Kidney epithelial cell (primary cell): Measurements from ENCODE around the gene FANCL. TPM values are rescaled to one million over a fixed set of nuclear protein-coding genes. Genes with fewer than 3 reads are reported as not detected.
A peak's percentile ranks its signal among the peaks of the same experiment; 100 is the strongest.
"Not testable (repeated sequence)": the region's sequence is repeated elsewhere in the genome, so short reads cannot be mapped to it uniquely, and the experiment has no call there.

Experiments
- DNase-seq: peaks from one replicate; pipeline ENCODE4 v3.0.0-alpha.2; 2010; ENCODE audit warnings: low read depth
- H3K27me3 ChIP-seq: 2 replicates; pipeline ENCODE4 v1.6.0; 2011; ENCODE audit warnings: low read length; ENCODE audit not compliant: control insufficient read depth, insufficient read depth
- H3K36me3 ChIP-seq: 2 replicates; pipeline ENCODE4 v1.5.1; 2011; ENCODE audit warnings: low read length; ENCODE audit not compliant: control insufficient read depth, insufficient read depth
- H3K4me3 ChIP-seq: 2 replicates; pipeline ENCODE4 v1.5.1; 2011; ENCODE audit warnings: low read depth, mild to moderate bottlenecking, control low read depth, low read length
- total RNA-seq: library from RNA; depleted of rRNA; stranded (reverse); fragments of >200 nt; gene quantifications from 2 replicates; pipeline ENCODE4 v1.2.3, GENCODE V29; 2015
- TF ChIP-seq, protein P1 (sequence below): IDR thresholded peaks from 2 replicates; pipeline ENCODE4 v1.5.1; 2011; ENCODE audit warnings: mild to moderate bottlenecking, moderate library complexity, low read length, control low read depth, inconsistent platforms; ENCODE audit not compliant: insufficient read depth, poor library complexity, severe bottlenecking

The FANCL gene
- total RNA-seq, 1 donor from 2014 or later: 12.9 TPM

GRCh38 chr2:58158481-58158880, 82.6 kb downstream of the FANCL start:
- Histone ChIP-seq H3K27me3 (no peaks in the 10 kb centered on the region), H3K36me3 (no peaks in the 10 kb centered on the region), H3K4me3 (no peak overlapping the region)
- TF ChIP-seq, protein P1, sequence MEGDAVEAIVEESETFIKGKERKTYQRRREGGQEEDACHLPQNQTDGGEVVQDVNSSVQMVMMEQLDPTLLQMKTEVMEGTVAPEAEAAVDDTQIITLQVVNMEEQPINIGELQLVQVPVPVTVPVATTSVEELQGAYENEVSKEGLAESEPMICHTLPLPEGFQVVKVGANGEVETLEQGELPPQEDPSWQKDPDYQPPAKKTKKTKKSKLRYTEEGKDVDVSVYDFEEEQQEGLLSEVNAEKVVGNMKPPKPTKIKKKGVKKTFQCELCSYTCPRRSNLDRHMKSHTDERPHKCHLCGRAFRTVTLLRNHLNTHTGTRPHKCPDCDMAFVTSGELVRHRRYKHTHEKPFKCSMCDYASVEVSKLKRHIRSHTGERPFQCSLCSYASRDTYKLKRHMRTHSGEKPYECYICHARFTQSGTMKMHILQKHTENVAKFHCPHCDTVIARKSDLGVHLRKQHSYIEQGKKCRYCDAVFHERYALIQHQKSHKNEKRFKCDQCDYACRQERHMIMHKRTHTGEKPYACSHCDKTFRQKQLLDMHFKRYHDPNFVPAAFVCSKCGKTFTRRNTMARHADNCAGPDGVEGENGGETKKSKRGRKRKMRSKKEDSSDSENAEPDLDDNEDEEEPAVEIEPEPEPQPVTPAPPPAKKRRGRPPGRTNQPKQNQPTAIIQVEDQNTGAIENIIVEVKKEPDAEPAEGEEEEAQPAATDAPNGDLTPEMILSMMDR: no peak
- no peak for DNase-seq

DNA sequence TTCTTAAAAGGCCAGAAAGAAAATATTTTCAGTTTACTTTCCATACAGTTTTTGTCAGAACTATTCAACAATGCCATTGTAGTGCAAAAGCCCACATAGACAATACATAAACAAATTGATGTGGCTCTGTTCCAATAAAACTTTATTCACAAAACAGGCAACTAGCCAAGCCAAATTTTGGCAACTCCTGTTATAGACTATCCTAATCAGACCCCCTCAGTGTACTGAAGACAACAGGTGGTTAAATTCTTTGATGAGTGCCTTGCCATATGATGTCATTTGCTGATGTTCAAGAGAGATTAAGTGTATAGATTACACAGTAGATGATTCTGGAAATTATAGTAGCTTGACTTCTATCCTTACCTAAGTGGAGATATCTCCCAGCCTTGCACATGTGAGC, 83.4 kb downstream of the FANCL start:
- Histone ChIP-seq H3K4me3 (no peak overlapping the region), H3K36me3 (no peaks in the 10 kb centered on the region), H3K27me3 (no peaks in the 10 kb centered on the region)
- DNase-seq: no peak
- TF ChIP-seq, protein P1: no peak

DNA sequence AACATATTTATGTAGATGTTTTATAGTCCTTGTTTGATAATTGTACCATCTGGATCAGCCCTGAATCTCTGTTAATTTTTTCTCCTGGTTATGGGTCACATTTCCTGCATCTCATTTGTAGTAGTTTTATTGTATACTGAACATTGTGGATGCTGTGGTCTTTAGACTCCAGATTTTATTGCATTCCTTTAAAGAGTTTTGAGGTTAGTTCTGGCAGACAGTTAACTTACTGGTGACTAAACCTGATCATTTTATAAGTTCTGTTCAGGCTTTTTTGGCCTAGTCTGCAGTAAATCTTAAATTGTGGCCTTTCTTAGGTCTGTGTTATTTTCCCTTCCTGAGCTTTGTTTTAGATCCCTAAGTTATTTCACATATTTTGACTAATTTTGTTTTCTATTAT, 84.3 kb downstream of the FANCL start:
- Histone ChIP-seq H3K4me3 (no peak overlapping the region), H3K27me3 (no peaks in the 10 kb centered on the region), H3K36me3 (no peaks in the 10 kb centered on the region)
- TF ChIP-seq, protein P1: no peak
- no peak for DNase-seq

GRCh38 chr2:58155160-58155778, 85.9 kb downstream of the FANCL start:
- no peak overlapping the region for H3K4me3 ChIP-seq
- DNase-seq: no peak
- TF ChIP-seq, protein P1: no peak
- H3K36me3 ChIP-seq: no peaks in the 10 kb centered on the region
- H3K27me3 ChIP-seq: no peaks in the 10 kb centered on the region

DNA sequence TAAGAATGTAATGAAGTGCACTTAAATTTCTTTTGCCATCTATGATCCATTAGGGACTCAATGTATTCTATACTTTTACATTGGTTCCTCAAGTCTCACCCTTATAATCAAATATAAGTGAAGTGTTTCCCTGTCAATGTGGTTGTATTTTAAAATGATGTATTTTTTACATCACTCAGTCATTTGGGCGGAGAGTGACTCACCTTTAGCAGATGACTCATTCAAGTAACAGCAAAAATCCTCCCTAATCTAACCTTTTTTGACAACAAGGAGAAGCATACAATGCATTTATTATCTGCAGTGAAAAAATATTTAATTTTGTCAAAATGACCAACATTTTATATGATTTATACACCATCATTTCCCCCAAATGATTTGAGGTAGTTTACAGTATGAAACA, 94.4 kb downstream of the FANCL start:
- no peaks in the 10 kb centered on the region for H3K27me3 ChIP-seq
- no peak overlapping the region for H3K4me3 ChIP-seq
- no peaks in the 10 kb centered on the region for H3K36me3 ChIP-seq
- peak; percentile 29 for DNase-seq
- TF ChIP-seq, protein P1: no peak

DNA sequence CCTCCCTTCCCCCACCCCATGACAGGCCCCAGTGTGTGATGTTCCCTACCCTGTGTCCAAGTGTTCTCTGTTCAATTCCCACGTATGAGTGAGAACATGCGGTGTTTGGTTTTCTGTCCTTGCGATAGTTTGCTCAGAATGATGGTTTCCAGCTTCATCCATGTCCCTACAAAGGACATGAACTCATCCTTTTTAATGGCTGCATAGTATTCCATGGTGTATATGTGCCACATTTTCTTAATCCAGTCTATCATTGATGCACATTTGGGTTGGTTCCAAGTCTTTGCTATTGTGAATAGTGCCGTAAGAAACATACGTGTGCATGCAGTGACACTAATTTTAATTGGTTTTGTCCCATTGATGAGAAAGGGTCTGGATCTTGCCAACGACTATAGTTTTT, 95.4 kb downstream of the FANCL start:
- H3K4me3 ChIP-seq, H3K36me3 ChIP-seq, DNase-seq, H3K27me3 ChIP-seq: not testable (repeated sequence)
